Measurements from ENCODE around the gene FUOM. TPM values are rescaled to one million over a fixed set of nuclear protein-coding genes. Genes with fewer than 3 reads are reported as not detected.

Gene FUOM
- total and polyA plus RNA-seq, 9 of the 15 experiments (the other 6 are each of a cell fraction or from before 2014, with no cell fraction given): 1.8 to 96.1 (median 27.0) TPM

DNA sequence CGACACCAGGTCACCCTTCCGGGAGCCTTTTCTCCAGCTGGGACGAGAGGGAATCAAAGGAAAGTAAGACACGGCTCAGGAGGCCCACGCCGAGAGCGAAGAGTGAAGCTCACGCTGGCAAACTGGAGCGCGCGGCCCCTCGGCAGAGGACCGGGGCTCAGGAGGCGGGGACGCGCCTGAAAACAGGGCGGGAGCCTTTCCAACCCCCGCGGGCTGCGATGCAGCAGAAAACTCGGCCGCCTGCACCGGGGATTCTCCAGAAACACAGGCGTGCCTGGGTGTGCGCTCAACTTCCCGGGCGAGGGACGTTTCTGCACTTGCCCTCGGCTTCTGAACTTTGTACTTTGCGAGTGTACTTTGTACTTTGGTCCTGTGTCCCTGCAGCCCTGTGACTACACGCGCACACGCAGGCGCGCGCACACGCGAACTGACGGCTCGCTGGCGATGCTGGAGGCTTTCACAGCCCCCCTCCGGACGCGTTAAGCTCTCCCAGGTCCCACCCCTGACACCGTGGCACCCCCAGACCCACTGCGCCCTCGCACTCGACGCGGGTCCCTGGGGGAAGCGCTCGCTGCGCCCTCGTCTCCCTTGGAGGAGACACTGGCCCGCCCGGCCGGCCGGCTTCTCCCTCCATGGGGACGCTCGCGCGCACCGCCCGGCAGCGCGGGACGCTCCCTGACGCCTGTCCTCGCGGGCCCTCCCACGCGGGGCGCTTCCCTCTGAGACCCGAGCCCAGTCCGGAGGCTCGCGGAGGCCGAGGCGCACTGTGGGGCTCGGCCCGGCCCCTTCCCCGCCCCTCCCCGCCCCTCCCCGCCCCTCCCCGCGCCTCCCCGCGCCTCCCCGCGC lies 20.7 kb upstream of the FUOM start (continued):
- TF ChIP-seq TFAM (CRISPR knock-in tag; conservative IDR thresholded peaks at IDR 0.05): no peak
- no peak for TF ChIP-seq ZNF511 (CRISPR knock-in tag; IDR thresholded peaks at IDR 0.05)
- no peak for TF ChIP-seq GATA2 (CRISPR knock-in tag; IDR thresholded peaks at IDR 0.05)
- no peak for TF ChIP-seq HMG20A (CRISPR knock-in tag; conservative IDR thresholded peaks at IDR 0.05)
- TF ChIP-seq CBX8 (IDR thresholded peaks at IDR 0.05; ENCODE audit: borderline replicate concordance, extremely low read depth, low read depth, low read length, poor library complexity, severe bottlenecking): no peak
- no peak for TF ChIP-seq ZBTB12 (CRISPR knock-in tag; IDR thresholded peaks at IDR 0.05)
- TF ChIP-seq PHF8 (IDR thresholded peaks at IDR 0.05; ENCODE audit: borderline replicate concordance, low read length): peak; percentile 57; the same call in 1 of the 2 replicates
- no peak for TF ChIP-seq GTF2B (IDR thresholded peaks at IDR 0.05; ENCODE audit: extremely low read depth, insufficient read length)
- no peak for TF ChIP-seq RAD51 (IDR thresholded peaks at IDR 0.05; ENCODE audit: borderline replicate concordance, low read depth)
- peak; percentile 10 to 22; a peak in 2 of 4 replicates for TF ChIP-seq MAZ (CRISPR knock-in tag; conservative IDR thresholded peaks at IDR 0.05 in 1 of 2, IDR thresholded peaks at IDR 0.05 in 1 of 2)
- TF ChIP-seq THRAP3 (IDR thresholded peaks at IDR 0.05; ENCODE audit: borderline replicate concordance): no peak
- TF ChIP-seq ZNF695 (CRISPR knock-in tag; IDR thresholded peaks at IDR 0.05): no peak
- peak; percentile 59; the same call in 1 of the 2 replicates for TF ChIP-seq GABPB1 (CRISPR knock-in tag; IDR thresholded peaks at IDR 0.05)
- TF ChIP-seq SAFB (IDR thresholded peaks at IDR 0.05; ENCODE audit: borderline replicate concordance, low read depth, low read length): peak; percentile 72
- TF ChIP-seq USF2 (CRISPR knock-in tag; IDR thresholded peaks at IDR 0.05): no peak
- TF ChIP-seq CREB1 (IDR thresholded peaks at IDR 0.05): no peak
- 0 out of 2 replicates have a peak, but pooled peaks have one; percentile 9 for TF ChIP-seq CREB1 (CRISPR knock-in tag; IDR thresholded peaks at IDR 0.05)
- no peak for TF ChIP-seq NR2C2 (CRISPR knock-in tag; IDR thresholded peaks at IDR 0.05)
- TF ChIP-seq NR2C2 (tag; IDR thresholded peaks at IDR 0.05): peak; percentile 30; the same call in 1 of the 2 replicates
- no peak for TF ChIP-seq NR4A1 (CRISPR knock-in tag; IDR thresholded peaks at IDR 0.05)
- TF ChIP-seq NR4A1 (tag; IDR thresholded peaks at IDR 0.05): no peak
- no peak for TF ChIP-seq HMG20B (CRISPR knock-in tag; IDR thresholded peaks at IDR 0.05)
- TF ChIP-seq ZNF584 (CRISPR knock-in tag; IDR thresholded peaks at IDR 0.05; ENCODE audit: low read depth): no peak

Measured in K562 (cell line).